UCSD-AML1 (cell line): ENCODE data around the gene VTI1A.

Experiments used
- DNase-seq: peaks from one replicate; lab custom pipeline; 2025; ENCODE audit not compliant: unreplicated experiment; lab: John Stamatoyannopoulos, UW

Gene VTI1A

GRCh38 chr10:112672706-112673105 is 225.7 kb downstream of the VTI1A start:
- no peak for DNase-seq

- no peak for DNase-seq
These were observed 228.6 kb downstream of the VTI1A start for GRCh38 chr10:112675560-112676083.

DNA sequence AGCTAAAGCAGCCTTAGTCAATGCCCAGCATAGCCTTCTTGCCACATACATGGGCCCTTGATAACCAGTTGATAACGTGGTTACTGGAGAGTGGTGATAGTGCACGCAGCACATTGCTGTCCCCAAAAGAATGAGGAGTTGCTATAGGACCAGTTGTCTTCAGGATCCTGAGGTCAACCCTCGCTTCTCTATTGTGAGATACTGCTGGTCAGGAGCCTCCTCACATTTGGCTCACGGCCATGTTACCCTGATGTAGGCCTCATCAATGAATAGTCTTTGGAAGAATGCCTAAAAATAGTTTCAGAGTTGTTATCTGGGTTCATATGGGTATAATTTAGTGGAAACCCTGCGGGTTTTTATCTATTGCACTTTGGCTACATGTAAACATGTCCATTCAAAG is 230.7 kb downstream of the VTI1A start:
- DNase-seq: no peak

DNA sequence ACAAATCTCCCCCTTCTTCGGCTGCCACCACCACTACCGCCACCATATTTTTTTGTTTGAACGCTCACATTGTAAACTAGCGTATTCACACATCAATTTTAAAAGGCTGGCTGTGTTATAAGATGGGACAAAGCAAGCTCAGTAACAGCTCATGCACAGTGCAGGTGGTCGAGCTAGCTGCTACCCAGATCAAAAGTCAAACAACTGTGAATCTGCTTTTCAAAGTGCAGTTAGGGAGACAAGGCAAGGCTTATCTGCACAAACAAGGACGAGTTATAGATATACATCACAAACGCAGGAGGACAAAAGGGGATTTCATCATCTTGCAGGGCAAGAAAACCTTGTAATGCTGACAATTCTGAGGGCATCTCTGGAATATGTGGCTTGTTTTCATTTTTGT is 231.6 kb downstream of the VTI1A start:
- no peak for DNase-seq

- DNase-seq: no peak
These were observed 232.0 kb downstream of the VTI1A start for GRCh38 chr10:112678987-112679386.

- DNase-seq: no peak
These were observed 232.4 kb downstream of the VTI1A start for GRCh38 chr10:112679392-112679791.

GRCh38 chr10:112680586-112680985 is 233.6 kb downstream of the VTI1A start:
- DNase-seq: no peak

DNA sequence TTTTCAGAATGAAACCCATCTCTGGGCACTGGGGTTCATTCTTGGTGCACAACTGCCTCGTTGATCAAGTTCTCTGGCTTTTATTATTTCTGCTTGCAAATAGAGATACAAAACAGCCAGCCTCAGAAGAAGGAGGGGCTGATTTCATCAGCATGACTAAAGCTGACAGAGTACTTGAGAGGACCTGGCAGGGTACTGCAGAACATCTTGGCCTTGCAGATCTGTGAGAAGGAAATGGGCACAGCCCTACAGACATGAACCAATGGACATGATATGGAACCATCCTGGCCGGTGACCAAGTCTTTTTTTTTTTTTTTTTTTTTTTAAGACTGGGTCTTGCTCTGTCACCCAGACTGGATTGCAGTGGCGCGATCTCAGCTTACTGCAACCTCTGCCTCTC is 240.6 kb downstream of the VTI1A start:
- no peak for DNase-seq

DNA sequence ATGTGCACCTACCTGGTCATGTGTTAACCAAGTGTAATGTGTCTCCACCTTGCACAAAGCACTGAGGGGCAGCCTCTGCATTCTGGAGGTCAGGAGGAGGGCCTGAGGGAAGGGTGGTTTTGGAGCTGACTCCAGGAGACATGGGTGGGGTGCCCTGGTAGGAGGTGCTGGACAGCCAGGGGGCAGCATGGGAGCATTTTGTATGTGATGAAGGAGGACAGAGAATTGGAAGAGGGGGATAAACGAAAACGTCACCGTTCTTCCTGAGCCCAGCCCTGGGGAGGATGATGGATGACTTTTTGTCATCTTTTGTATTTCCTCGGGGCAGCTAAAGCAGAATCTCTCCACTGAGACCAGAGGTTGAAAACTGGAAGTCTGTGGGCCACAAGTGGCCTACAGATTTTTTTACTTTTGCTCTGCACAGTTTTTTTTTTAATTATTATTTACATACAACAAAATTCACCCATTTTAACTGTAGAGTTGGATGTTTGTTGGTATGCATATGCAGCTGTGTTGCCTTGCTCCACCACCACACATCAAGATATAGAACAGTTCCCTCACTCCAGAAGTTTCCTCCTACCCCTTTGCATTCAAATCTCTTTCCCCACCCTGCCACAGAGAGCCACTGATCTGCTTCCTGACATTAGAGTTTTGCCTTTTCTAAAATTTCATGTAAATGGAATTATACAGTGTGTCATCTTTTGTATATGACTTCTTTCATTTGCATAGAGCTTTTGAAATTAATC is 242.5 kb downstream of the VTI1A start:
- DNase-seq: peak; percentile 59

DNA sequence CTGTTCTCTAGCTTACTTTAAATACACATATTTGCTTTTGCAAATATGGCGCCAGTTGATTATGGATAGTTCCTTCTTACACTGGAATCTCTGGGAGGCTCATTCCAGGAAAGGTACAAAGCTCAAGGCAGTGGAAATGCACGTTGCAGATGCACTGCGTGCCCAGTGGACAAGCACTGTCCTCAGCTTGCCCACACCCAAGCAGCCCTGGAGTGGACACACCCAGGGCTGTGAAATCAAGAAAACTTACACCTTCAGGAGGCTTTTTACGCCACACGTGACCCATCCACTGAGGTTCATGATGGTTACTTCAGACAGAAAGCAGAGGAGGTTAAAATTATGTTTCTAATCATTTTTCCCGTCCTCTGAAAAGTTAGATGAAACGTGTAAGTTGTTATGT is 248.5 kb downstream of the VTI1A start:
- no peak for DNase-seq

- no peak for DNase-seq
These were observed 249.6 kb downstream of the VTI1A start for GRCh38 chr10:112696592-112696991.

DNA sequence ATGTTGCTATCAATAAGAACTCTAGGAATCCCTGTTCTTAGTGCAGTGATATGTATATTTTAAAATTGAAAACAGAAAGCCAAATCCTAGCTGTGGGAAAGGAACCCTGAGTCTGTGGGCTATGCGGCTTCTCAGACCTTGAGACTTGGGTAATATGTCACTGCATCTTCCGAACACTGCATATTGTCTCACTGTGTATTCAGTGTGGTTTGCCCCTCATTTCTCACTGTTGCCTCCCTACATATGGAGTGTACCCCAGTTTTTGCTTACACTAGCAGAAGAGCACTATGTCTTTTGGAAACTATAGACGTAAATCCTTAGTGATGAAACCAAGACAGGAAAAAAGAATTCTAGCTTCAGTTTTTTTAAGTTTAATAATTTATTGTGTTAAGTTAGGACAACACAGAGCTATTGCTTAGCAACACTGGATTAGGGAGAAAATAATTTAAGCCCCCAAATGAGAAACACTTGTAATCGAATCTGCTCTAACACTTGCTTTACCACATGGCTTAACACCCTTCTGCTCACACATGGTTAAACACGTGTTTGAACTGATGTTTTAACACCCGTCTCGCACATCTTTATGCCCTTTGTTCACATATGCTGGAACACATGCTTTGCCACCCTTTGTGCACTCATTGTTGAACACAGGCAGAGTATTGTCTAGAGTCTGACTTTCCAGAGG is 251.3 kb downstream of the VTI1A start:
- no peak for DNase-seq

- DNase-seq: no peak
These were observed 251.8 kb downstream of the VTI1A start for GRCh38 chr10:112698818-112699164.

- no peak for DNase-seq
These were observed 253.2 kb downstream of the VTI1A start for GRCh38 chr10:112700215-112700671.

- no peak for DNase-seq
These were observed 254.3 kb downstream of the VTI1A start for GRCh38 chr10:112701211-112701877.

DNA sequence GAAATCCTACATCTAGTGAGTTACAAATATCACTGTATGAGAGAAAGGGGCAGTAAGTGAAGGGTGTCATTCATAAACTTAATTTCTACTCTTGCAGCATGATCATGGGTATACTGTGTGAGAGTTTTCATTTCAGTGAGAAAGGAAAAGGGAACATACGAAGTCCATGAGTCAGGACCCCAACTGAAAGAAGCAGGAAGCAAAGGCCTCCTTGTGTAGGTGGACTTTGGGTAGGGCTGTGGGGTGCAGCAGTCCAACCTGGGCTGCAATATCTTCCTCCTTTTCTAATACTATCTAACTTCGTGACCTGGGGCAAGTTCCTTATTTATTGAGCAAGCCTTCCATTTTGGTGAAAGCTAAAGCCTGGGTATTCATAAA is 254.9 kb downstream of the VTI1A start:
- no peak for DNase-seq

DNA sequence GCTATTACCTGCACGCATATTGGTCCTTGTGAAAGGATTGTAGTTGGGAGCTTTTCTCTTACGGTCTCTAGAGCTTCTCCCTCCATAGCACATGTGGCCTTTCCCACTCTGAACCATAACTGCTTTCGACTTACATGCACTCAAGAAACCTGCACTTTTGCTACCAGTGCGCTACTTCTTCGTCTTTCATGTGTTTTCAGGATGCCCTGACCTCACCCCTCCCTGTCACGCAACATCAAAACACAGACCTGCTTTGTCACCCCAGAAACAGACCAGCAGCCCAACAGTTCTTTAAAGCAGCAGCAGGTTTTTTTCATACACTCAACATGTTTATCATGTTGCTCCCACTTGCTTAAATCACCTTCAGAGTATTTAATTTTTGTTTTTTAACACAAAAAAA is 259.6 kb downstream of the VTI1A start:
- DNase-seq: no peak

GRCh38 chr10:112708461-112708860 is 261.4 kb downstream of the VTI1A start:
- DNase-seq: no peak

DNA sequence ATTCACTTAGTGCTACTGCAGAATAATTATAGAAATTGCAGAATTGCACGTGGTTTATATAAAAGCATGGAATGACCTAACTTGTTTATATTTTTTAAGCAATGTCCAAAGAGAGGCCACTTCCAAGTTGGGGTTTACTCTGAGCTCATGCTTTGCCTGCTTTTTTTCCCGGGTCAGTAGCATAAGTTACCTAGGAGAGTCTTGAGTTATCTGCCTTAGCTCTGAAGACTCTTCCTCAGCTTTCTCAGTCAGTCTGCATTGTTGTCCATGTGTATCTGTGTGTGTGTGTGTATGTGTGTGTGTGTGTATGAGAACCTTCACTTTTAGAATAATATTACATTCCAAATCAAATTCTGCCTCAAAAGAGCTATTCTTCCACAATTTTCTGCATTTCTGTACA is 263.5 kb downstream of the VTI1A start:
- DNase-seq: no peak

DNA sequence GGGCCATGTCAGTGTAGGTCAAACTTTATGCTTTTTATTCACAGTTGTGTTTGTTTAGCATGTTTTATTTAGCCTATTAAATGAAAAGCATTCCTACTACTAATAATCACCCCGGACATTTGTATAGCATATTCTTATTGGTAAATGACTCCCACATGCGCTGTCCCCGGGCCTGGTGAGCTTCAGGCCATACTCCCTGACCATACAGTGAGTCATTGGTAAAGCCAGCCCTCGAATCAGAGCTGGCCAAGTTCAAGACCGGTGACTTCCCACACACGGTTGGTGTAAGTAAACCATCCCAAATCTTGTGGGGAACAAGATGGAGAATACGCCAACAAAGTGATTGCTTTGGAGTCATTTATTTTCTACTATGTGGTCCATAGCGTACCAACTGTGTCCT is 264.4 kb downstream of the VTI1A start:
- no peak for DNase-seq

- DNase-seq: no peak
These were observed 265.5 kb downstream of the VTI1A start for GRCh38 chr10:112712536-112712935.

GRCh38 chr10:112713411-112713810 is 266.4 kb downstream of the VTI1A start:
- no peak for DNase-seq
